ENCODE measurements around the gene MYL9. TPM values are rescaled to one million over a fixed set of nuclear protein-coding genes. Genes with fewer than 3 reads are reported as not detected.

Gene MYL9
- polyA plus RNA-seq, 3 donors = 19.9 to 327 (median 183) TPM

Other genes starting within 250 kb of the MYL9 start
- 10 to 100 TPM; 20.1 to 41.2 (median 31.9) TPM for gene DLGAP4, start 235.2 kb upstream of the MYL9 start, polyA plus RNA-seq
- 1 to 10 TPM; 6.3 to 7.3 (median 6.4) TPM for gene TGIF2, start 32.1 kb downstream of the MYL9 start, polyA plus RNA-seq
- gene RAB5IF, start 64.3 kb downstream of the MYL9 start, polyA plus RNA-seq = 10 to 100 TPM; 56.1 to 97.0 (median 65.0) TPM
- under 1 TPM; 0.14 to 0.65 (median 0.22) TPM for gene SLA2, start 104.7 kb downstream of the MYL9 start, polyA plus RNA-seq
- gene NDRG3, start 204.6 kb downstream of the MYL9 start, polyA plus RNA-seq = 10 to 100 TPM in 1 of 3 donors, 1 to 10 TPM in 2; 8.4 to 24.4 (median 9.0) TPM
- 1 to 10 TPM; 2.7 to 8.2 (median 4.2) TPM for gene DSN1, start 232.2 kb downstream of the MYL9 start, polyA plus RNA-seq

Measured in adipose tissue (tissue), 3 donors.